Right lobe of liver (tissue), 6 donors: ENCODE results near the gene BEAN1. TPM values are rescaled to one million over a fixed set of nuclear protein-coding genes. Genes with fewer than 3 reads are reported as not detected.

Source experiments
- ATAC-seq, 4 donors: fragments of 200-7000 bp; cut with Tn5 transposase; one replicate each; pipeline ENCODE4 v1.9.1; 2020; ENCODE audit warnings: mild to moderate bottlenecking in 4 of 4, moderate library complexity in 4 of 4
- DNase-seq, 3 donors: peaks; one replicate each; pipeline ENCODE4 v3.0.0-alpha.2; 2020
- H3K27ac ChIP-seq, 3 donors: fragments of 200-600 bp; one replicate each; pipeline ENCODE4 v1.8.0; 2022
- H3K27me3 ChIP-seq, 2 donors: fragments of 200-600 bp; one replicate each; pipeline ENCODE4 v1.8.0; 2022
- H3K36me3 ChIP-seq, 4 donors: fragments of 200-600 bp; sonication (generic) in 1 of 4; one replicate each; pipeline versions ENCODE4 v1.5.1 to v1.8.0; 2017 to 2022; ENCODE audit warnings: control low read depth in 1 of 4
- H3K4me1 ChIP-seq, 4 donors: fragments of 200-600 bp; sonication (generic) in 1 of 4; one replicate each; pipeline versions ENCODE4 v1.5.1 to v1.8.0; 2017 to 2022; ENCODE audit warnings: control low read depth in 1 of 4
- H3K4me3 ChIP-seq, 3 donors: fragments of 200-600 bp; one replicate each; pipeline ENCODE4 v1.8.0; 2022
- H3K9me3 ChIP-seq, 4 donors: fragments of 200-600 bp; sonication (generic) in 1 of 4; one replicate each; pipeline versions ENCODE4 v1.5.1 to v1.8.0; 2017 to 2022; ENCODE audit warnings: control low read depth in 1 of 4
- POLR2A ChIP-seq: fragments of 450-650 bp; IDR thresholded peaks from one replicate; pipeline ENCODE4 v1.6.1; 2017; ENCODE audit warnings: antibody characterized with exemption, mild to moderate bottlenecking
- WGBS: methylation state at CpG from one replicate; pipeline ENCODE4 v1.1.6; 2018; ENCODE audit warnings: low coverage, low lambda C conversion rate; ENCODE audit not compliant: insufficient coverage; ENCODE audit errors: missing lambda C conversion rate; 5-methylcytosine and 5-hydroxymethylcytosine counted together
- intact Hi-C, 2 donors: fragments of 100-400 bp; cut with DNase I; formaldehyde crosslinking; loops; one replicate each; pipeline versions ENCODE4 v1.11.2 to v1.14.1; 2022
- total RNA-seq, 6 experiments: library from RNA; depleted of rRNA in 2 of 6; stranded (reverse); fragments of >200 nt in 2 of 6; fragmentation: NEBNext Ultra II Directional in 3 of 6; extraction: Animal tissue kit (Norgen Biotek cat#: 25700) in 3 of 6; gene quantifications; one replicate each; pipeline versions ENCODE4 v1.1.0 to v1.2.4, GENCODE V29; 2016 to 2023
- TF ChIP-seq, protein P1 (sequence below), 4 donors: fragments of 200-600 bp in 3 of 4; fragments of 450-650 bp in 1 of 4; IDR thresholded peaks; one replicate each; pipeline versions ENCODE4 v1.5.1 to v1.8.0; 2016 to 2022; ENCODE audit warnings: antibody characterized with exemption in 4 of 4, mild to moderate bottlenecking in 2 of 4
- donor health status: DM: no; HTN: yes; CAD: no.
- donor health status: DM: no; HTN: no; CAD: no.
- donor health status: DM: no; HTN: no; CAD: no.
- donor health status: DM: no; HTN: yes; CAD: no.
- donor health status: DM: no; HTN: yes; CAD: no.

BEAN1 gene
- total RNA-seq, 6 experiments from 2014 or later: 0.09 to 0.26 (median 0.10) TPM; not detected in 3

- Histone ChIP-seq H3K9me3 (no peaks in the 10 kb centered on the region), H3K4me1 (no peaks in the 10 kb centered on the region), H3K4me3 (no peak overlapping the region), H3K27ac (no peak overlapping the region), H3K36me3 (no peaks in the 10 kb centered on the region), H3K27me3 (no peaks in the 10 kb centered on the region)
- ATAC-seq (no peak), DNase-seq (peak in 1 of 3 donors; percentile 4)
- WGBS: 68% methylated on average over 3 of the region's 4 CpGs
- no peak for TF ChIP-seq POLR2A
- TF ChIP-seq, protein P1, sequence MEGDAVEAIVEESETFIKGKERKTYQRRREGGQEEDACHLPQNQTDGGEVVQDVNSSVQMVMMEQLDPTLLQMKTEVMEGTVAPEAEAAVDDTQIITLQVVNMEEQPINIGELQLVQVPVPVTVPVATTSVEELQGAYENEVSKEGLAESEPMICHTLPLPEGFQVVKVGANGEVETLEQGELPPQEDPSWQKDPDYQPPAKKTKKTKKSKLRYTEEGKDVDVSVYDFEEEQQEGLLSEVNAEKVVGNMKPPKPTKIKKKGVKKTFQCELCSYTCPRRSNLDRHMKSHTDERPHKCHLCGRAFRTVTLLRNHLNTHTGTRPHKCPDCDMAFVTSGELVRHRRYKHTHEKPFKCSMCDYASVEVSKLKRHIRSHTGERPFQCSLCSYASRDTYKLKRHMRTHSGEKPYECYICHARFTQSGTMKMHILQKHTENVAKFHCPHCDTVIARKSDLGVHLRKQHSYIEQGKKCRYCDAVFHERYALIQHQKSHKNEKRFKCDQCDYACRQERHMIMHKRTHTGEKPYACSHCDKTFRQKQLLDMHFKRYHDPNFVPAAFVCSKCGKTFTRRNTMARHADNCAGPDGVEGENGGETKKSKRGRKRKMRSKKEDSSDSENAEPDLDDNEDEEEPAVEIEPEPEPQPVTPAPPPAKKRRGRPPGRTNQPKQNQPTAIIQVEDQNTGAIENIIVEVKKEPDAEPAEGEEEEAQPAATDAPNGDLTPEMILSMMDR (IDR thresholded peaks at IDR 0.05): no peak
- intact Hi-C loops: no loop called here
Observed at GRCh38 chr16:66383551-66383950, 43.5 kb upstream of the BEAN1 start.

DNA sequence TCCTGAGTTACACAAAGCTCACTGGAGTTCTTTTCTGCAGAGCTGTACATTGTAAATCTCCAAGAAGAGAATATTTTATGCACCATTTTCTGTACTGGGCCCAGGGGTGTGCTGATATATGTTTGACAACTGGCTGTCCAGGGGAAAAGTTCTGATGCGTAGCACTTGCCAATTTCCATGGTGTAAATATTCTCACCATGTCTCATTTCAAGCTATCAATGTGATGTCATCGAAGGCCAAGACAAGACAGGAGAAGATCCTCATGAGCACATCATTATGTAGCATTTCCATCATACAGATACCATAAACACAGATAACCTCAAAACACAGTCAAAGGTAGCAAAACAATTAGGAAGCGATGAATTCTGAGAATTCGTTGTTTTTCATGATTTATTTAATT, 41.7 kb upstream of the BEAN1 start:
- DNase-seq: no peak
- peaks cover 0 to 3% (median 0%) of the 10 kb centered on the region in 4 donors for H3K36me3 ChIP-seq
- 82% methylated on average over 3 of the region's 4 CpGs for WGBS
- no peak for ATAC-seq
- no peak overlapping the region for H3K4me3 ChIP-seq
- H3K9me3 ChIP-seq: no peaks in the 10 kb centered on the region
- intact Hi-C loops: no loop called here
- no peaks in the 10 kb centered on the region for H3K4me1 ChIP-seq
- TF ChIP-seq, protein P1 (IDR thresholded peaks at IDR 0.05): no peak
- no peak for TF ChIP-seq POLR2A
- H3K27me3 ChIP-seq: no peaks in the 10 kb centered on the region
- no peak overlapping the region for H3K27ac ChIP-seq

- 83% methylated on average over 16 of the region's 20 CpGs for WGBS
- no peak for TF ChIP-seq POLR2A
- TF ChIP-seq, protein P1 (IDR thresholded peaks at IDR 0.05): no peak
- no peak for ATAC-seq
- no peaks in the 10 kb centered on the region for H3K4me1 ChIP-seq
- intact Hi-C loops: no loop called here
- H3K27ac ChIP-seq: no peak overlapping the region
- no peak overlapping the region for H3K4me3 ChIP-seq
- peak in 2 of 3 donors; percentile 2 to 28 for DNase-seq
- no peaks in the 10 kb centered on the region for H3K9me3 ChIP-seq
- H3K27me3 ChIP-seq: no peaks in the 10 kb centered on the region
- H3K36me3 ChIP-seq: peaks cover 0 to 3% (median 0%) of the 10 kb centered on the region in 4 donors
Observed at GRCh38 chr16:66386629-66387622, 40.2 kb upstream of the BEAN1 start.

GRCh38 chr16:66387817-66388332, 39.2 kb upstream of the BEAN1 start:
- H3K9me3 ChIP-seq: no peaks in the 10 kb centered on the region
- 80% methylated on average over 1 of the region's 2 CpGs for WGBS
- ATAC-seq (no peak), DNase-seq (peak in 1 of 3 donors; percentile 20)
- intact Hi-C loops: no loop called here
- H3K27ac ChIP-seq: no peak overlapping the region
- H3K36me3 ChIP-seq: peaks cover 0 to 3% (median 0%) of the 10 kb centered on the region in 4 donors
- no peaks in the 10 kb centered on the region for H3K27me3 ChIP-seq
- no peak for TF ChIP-seq POLR2A
- TF ChIP-seq, protein P1 (IDR thresholded peaks at IDR 0.05): no peak
- H3K4me3 ChIP-seq: no peak overlapping the region
- no peaks in the 10 kb centered on the region for H3K4me1 ChIP-seq
